ENCODE results near the gene SLC51A. TPM values are rescaled to one million over a fixed set of nuclear protein-coding genes. Genes with fewer than 3 reads are reported as not detected.

The SLC51A gene
- total and polyA plus RNA-seq, 2 of the 13 experiments (the other 11 are each of a cell fraction or from before 2014, with no cell fraction given) = 4.3 to 48.8 TPM

DNA sequence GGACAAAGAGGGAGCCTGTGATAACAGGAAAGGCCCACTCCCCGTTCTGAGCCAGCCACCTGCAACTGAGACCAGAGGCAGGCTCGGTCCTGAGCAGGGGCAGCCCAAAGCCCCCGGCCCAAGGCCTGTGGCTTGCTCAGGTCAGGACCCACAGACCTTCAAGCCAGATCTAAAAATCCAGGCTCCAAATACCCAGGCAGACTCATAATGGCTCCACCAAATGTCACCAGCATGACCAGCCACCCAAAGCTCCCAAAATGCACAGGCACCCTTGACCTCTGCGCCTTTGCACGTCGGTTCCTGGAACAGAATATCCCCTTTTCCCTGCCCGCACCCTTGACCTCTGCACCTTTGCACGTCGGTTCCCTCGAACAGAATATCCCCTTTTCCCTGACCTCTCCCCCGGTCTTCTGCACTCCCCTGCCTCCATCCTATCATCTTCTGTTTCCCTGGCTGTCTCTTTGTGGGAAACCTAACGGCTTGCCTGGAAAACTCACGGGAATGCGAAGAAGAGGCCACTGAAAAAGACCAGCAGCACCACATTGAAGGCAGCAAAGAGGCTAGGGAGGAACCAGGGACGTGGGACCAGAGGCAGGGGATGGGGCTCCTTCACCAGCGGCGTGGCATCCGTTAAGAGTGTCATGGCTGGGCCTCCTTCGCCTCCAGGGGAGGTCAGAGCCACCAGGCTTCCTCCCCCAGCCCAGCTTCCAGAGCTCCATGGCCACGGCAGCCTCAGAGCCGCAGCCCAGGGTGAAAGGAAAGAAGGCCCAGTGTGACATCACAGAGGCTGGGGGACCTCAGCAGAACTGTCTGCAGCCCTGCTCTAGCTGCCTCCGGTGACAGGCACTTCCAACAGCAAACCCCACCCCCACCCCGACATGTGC lies 5.4 kb upstream of the SLC51A start, which contains the start of gene ZDHHC19 (continued):
- TF ChIP-seq ZNF770 (CRISPR knock-in tag; IDR thresholded peaks at IDR 0.05) = peak; percentile 41; the same call in 1 of the 2 replicates
- TF ChIP-seq ZNF251 (CRISPR knock-in tag; IDR thresholded peaks at IDR 0.05) = no peak
- TF ChIP-seq ZNF557 (CRISPR knock-in tag; IDR thresholded peaks at IDR 0.05) = no peak
- no peak for TF ChIP-seq ZSCAN21 (CRISPR knock-in tag; IDR thresholded peaks at IDR 0.05; ENCODE audit: borderline replicate concordance)
- no peak for TF ChIP-seq ZNF24 (IDR thresholded peaks at IDR 0.05)
- TF ChIP-seq MXD4 (CRISPR knock-in tag; IDR thresholded peaks at IDR 0.05) = no peak
- no peak for TF ChIP-seq HOXA3 (CRISPR knock-in tag; IDR thresholded peaks at IDR 0.05)
- TF ChIP-seq ZNF44 (CRISPR knock-in tag; IDR thresholded peaks at IDR 0.05) = 0 out of 2 replicates have a peak, but pooled peaks have one; percentile 37
- no peak for TF ChIP-seq NR3C1 (CRISPR knock-in tag; IDR thresholded peaks at IDR 0.05)
- TF ChIP-seq NCOA5 (CRISPR knock-in tag; IDR thresholded peaks at IDR 0.05) = no peak
- TF ChIP-seq ZNF205 (CRISPR knock-in tag; IDR thresholded peaks at IDR 0.05) = no peak
- TF ChIP-seq, protein P1, sequence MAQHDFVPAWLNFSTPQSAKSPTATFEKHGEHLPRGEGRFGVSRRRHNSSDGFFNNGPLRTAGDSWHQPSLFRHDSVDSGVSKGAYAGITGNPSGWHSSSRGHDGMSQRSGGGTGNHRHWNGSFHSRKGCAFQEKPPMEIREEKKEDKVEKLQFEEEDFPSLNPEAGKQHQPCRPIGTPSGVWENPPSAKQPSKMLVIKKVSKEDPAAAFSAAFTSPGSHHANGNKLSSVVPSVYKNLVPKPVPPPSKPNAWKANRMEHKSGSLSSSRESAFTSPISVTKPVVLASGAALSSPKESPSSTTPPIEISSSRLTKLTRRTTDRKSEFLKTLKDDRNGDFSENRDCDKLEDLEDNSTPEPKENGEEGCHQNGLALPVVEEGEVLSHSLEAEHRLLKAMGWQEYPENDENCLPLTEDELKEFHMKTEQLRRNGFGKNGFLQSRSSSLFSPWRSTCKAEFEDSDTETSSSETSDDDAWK (CRISPR knock-in tag; IDR thresholded peaks at IDR 0.05) = no peak
- no peak for TF ChIP-seq AHDC1 (CRISPR knock-in tag; IDR thresholded peaks at IDR 0.05; ENCODE audit: borderline replicate concordance)
- TF ChIP-seq HIVEP1 (CRISPR knock-in tag; IDR thresholded peaks at IDR 0.05) = no peak
- peak; percentile 63; the same call in 1 of the 2 replicates for TF ChIP-seq ESRRA (CRISPR knock-in tag; IDR thresholded peaks at IDR 0.05; ENCODE audit: low read depth)
